Common myeloid progenitor, CD34-positive (primary cell): Measurements from ENCODE around the gene CAPN1.
A peak's percentile ranks its signal among the peaks of the same experiment; 100 is the strongest.

ENCODE experiments used
- CTCF ChIA-PET: fragments of 350-600 bp; sonication (Branson Sonifier 250); formaldehyde crosslinking; loops from one replicate; lab custom pipeline; 2021; ENCODE audit warnings: antibody characterized with exemption; lab: Charles Lee
- POLR2A ChIA-PET: fragments of 350-600 bp; sonication (Branson Sonifier 250); formaldehyde crosslinking; loops from one replicate; lab custom pipeline; 2021; ENCODE audit warnings: antibody characterized with exemption; lab: Charles Lee
- DNase-seq, 3 donors: peaks; one replicate each; pipeline versions ENCODE4 v3.0.0 to v3.0.0-alpha.2; 2013
- H3K27ac ChIP-seq, 2 experiments: 1 replicate in 1 of 2; 2 replicates in 1 of 2; pipeline ENCODE4 v1.7.0; 2013; ENCODE audit warnings: inconsistent platforms in 2 of 2, low read length in 2 of 2, mild to moderate bottlenecking in 2 of 2, low read depth in 1 of 2, moderate library complexity in 1 of 2; ENCODE audit not compliant: severe bottlenecking in 2 of 2, insufficient read depth in 1 of 2, poor library complexity in 1 of 2
- H3K27me3 ChIP-seq, 5 experiments: replicated peaks in 2 of 5; 1 replicate in 3 of 5; 2 replicates in 2 of 5; pipeline versions ENCODE4 v1.6.1 to v1.7.0; 2013; ENCODE audit warnings: low read length in 4 of 5, mild to moderate bottlenecking in 2 of 5, moderate library complexity in 2 of 5, inconsistent platforms in 1 of 5; ENCODE audit not compliant: insufficient read depth in 5 of 5, control insufficient read depth in 4 of 5
- H3K36me3 ChIP-seq, 4 experiments: 1 replicate in 2 of 4; 2 replicates in 2 of 4; pipeline versions ENCODE4 v1.6.1 to v1.7.0; 2013; ENCODE audit warnings: low read length in 3 of 4, control low read depth in 1 of 4, mild to moderate bottlenecking in 1 of 4; ENCODE audit not compliant: control insufficient read depth in 4 of 4, insufficient read depth in 4 of 4
- H3K4me1 ChIP-seq, 4 experiments: 1 replicate in 3 of 4; 2 replicates in 1 of 4; pipeline versions ENCODE4 v1.6.1 to v1.7.1; 2013; ENCODE audit warnings: low read length in 3 of 4, mild to moderate bottlenecking in 3 of 4, control low read depth in 1 of 4, inconsistent platforms in 1 of 4, moderate library complexity in 1 of 4; ENCODE audit not compliant: control insufficient read depth in 4 of 4, insufficient read depth in 4 of 4; ENCODE audit errors: control extremely low read depth in 1 of 4
- H3K4me3 ChIP-seq, 7 experiments: 1 replicate in 4 of 7; 2 replicates in 3 of 7; pipeline versions ENCODE4 v1.5.1 to v1.7.0; 2013; ENCODE audit warnings: mild to moderate bottlenecking in 7 of 7, low read length in 6 of 7, moderate library complexity in 6 of 7, inconsistent platforms in 2 of 7, low read depth in 2 of 7, control low read depth in 1 of 7; ENCODE audit not compliant: insufficient read depth in 4 of 7, control insufficient read depth in 1 of 7; ENCODE audit errors: extremely low read depth in 1 of 7
- H3K9me3 ChIP-seq, 5 experiments: 1 replicate in 4 of 5; 2 replicates in 1 of 5; pipeline versions ENCODE4 v1.6.1 to v1.7.1; 2013; ENCODE audit warnings: low read length in 4 of 5, mild to moderate bottlenecking in 2 of 5, inconsistent platforms in 1 of 5, low read depth in 1 of 5, moderate library complexity in 1 of 5; ENCODE audit not compliant: control insufficient read depth in 4 of 5, insufficient read depth in 2 of 5; ENCODE audit errors: control extremely low read depth in 1 of 5
- WGBS: methylation state at CpG from one replicate; pipeline ENCODE4 v1.1.5; 2013; ENCODE audit not compliant: insufficient coverage; 5-methylcytosine and 5-hydroxymethylcytosine counted together

The CAPN1 gene

DNA sequence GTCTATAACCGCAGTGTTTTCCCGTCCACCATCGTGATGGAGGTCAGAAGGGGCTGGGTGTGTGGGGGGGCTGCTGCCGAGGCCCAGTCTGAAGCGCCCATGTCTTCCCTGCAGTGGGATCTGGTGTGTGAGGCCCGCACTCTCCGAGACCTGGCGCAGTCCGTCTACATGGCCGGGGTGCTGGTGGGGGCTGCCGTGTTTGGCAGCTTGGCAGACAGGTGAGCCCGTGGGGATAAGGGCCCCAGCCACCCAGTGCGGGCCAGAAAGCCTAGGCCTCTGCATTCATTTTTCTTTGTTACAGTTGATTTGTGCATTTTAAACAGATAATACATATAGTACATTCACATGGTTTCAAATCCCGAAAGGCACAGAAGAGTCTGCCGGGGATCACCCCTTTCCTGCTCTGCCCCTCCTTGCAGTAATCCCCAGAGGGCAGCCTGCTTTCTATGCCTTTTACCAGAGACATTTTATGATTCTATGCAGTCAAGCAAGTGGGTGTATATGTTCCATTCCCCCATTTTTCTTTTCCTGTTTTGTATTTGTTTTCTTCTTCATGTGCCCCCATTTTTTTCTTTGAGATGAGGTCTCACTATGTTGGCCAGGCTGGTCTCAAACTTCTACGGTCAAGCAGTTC, 32.6 kb downstream of the CAPN1 start:
- no peak overlapping the region for H3K27ac ChIP-seq
- POLR2A ChIA-PET, result interaction anchor here (1.8 kb wide), 1 partner anchor 8 kb away, joined by 5 read pairs; no protein-coding TSS in a partner anchor

GRCh38 chr11:65215441-65216076, 33.8 kb downstream of the CAPN1 start:
- H3K27me3 ChIP-seq, result no peaks in the 10 kb centered on the region
- H3K36me3 ChIP-seq, result peaks cover 0 to 17% (median 12%) of the 10 kb centered on the region in 4 experiments
- H3K4me3 ChIP-seq, result no peak overlapping the region
- no peak overlapping the region for H3K27ac ChIP-seq
- no peaks in the 10 kb centered on the region for H3K9me3 ChIP-seq
- peaks cover 5 to 68% (median 44%) of the 10 kb centered on the region in 4 experiments for H3K4me1 ChIP-seq
- CTCF ChIA-PET, result interaction anchor here (0.7 to 1.4 kb wide), 3 partner anchors 10 to 116 kb away, joined by 3 to 11 read pairs (median 3); no protein-coding TSS in a partner anchor
- POLR2A ChIA-PET, result no interaction called here
- peak in 2 of 3 donors; percentile 44 to 57 for DNase-seq
- 95% methylated on average over 22 of the region's 24 CpGs for WGBS

More for the DNA sequence above, 32.6 kb downstream of the CAPN1 start:
- H3K36me3 ChIP-seq, result peaks cover 0 to 29% (median 23%) of the 10 kb centered on the region in 4 experiments
- H3K9me3 ChIP-seq, result no peaks in the 10 kb centered on the region
- 40% methylated on average over 15 of the region's 16 CpGs for WGBS
- CTCF ChIA-PET, result interaction anchor here (0.7 to 12.3 kb wide), 7 partner anchors 9 to 118 kb away, joined by 3 to 151 read pairs (median 6); no protein-coding TSS in a partner anchor
- H3K27me3 ChIP-seq, result no peaks in the 10 kb centered on the region
- DNase-seq, result no peak
- H3K4me1 ChIP-seq, result peaks cover 5 to 55% (median 39%) of the 10 kb centered on the region in 4 experiments
- peak overlapping the region in 5 of 7 experiments; percentile 6 to 54 (median 43) for H3K4me3 ChIP-seq

DNA sequence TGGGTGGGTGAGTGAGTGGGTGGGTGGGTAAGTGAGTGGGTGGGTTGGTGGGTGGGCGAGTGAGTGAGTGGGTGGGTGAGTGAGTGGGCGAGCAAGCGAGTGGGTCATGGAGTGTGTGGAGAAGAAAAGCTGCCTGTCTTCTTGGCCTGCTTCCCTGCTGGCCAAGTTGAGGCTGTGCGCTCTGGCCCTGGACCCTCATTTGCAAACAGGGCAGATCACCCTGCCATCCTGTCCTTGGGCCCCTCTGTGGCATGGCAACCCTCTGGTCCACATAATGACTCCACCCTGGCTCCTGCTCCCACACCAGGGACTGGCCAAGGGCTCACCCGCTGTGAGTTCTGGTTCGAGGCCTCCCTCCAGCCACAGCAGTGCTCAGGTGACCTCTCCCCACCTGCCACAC, 35.1 kb downstream of the CAPN1 start:
- Histone ChIP-seq H3K4me1 (peaks cover 5 to 74% (median 44%) of the 10 kb centered on the region in 4 experiments), H3K27me3 (no peaks in the 10 kb centered on the region), H3K27ac (no peak overlapping the region), H3K4me3 (no peak overlapping the region), H3K36me3 (peaks cover 0 to 4% (median 2%) of the 10 kb centered on the region in 4 experiments), H3K9me3 (no peaks in the 10 kb centered on the region)
- WGBS, result 100% methylated on average over 5 of the region's 6 CpGs
- CTCF ChIA-PET, result no interaction called here
- POLR2A ChIA-PET, result no interaction called here
- no peak for DNase-seq

DNA sequence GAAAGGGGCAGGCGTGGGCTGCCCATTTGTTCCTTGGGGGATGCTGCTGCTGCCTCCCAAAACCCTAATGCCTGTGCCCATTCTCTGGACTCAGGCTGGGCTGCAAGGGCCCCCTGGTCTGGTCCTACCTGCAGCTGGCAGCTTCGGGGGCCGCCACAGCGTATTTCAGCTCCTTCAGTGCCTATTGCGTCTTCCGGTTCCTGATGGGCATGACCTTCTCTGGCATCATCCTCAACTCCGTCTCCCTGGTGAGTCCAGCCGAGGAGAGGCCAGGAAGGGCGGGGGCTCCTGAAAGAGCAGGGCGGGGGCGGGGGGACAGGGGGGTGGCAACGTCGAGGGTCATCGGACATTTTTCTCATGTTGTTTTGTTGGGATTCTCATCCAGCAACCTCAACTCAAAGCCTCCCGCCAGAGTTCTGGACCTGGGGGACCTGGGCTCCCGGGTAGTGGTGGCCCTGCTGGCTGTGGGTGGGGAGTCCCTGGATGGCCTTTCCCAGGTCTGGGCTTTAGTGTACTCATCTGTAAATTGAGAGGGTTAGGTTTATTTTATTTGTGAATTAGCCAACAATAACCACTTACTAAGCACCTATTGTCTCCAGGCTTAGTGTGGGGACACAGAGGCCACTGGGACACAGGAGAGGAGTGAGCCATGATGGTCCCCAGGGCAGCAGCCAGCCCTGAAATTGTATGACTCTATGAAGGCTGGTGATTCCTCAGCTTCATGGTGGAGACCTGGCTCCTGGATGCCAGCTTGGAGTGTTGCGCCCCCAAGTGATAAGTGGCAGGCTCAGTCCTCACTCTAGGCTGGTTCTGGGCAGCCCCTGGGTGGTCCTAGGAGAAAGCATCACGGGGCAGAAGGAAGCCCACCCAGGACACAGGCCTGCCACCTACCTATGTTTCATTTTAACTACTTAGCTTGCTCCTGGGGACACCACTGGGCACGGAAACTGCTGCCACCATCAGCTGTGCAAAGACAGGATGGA, 36.0 kb downstream of the CAPN1 start:
- no peak overlapping the region for H3K4me3 ChIP-seq
- CTCF ChIA-PET, result interaction anchor here (1.1 to 14.2 kb wide), 3 partner anchors 13 to 300 kb away, joined by 3 to 166 read pairs (median 3); no protein-coding TSS in a partner anchor
- POLR2A ChIA-PET, result no interaction called here

GRCh38 chr11:65218446-65218845, 36.7 kb downstream of the CAPN1 start:
- Histone ChIP-seq H3K4me1 (peaks cover 5 to 74% (median 44%) of the 10 kb centered on the region in 4 experiments), H3K9me3 (no peaks in the 10 kb centered on the region), H3K4me3 (no peak overlapping the region), H3K27me3 (no peaks in the 10 kb centered on the region), H3K36me3 (no peaks in the 10 kb centered on the region), H3K27ac (no peak overlapping the region)
- WGBS, result 92% methylated on average over 6 of the region's 9 CpGs
- DNase-seq, result no peak
- CTCF ChIA-PET, result interaction anchor here (0.6 to 14.2 kb wide), 4 partner anchors 12 to 301 kb away, joined by 3 to 166 read pairs (median 3); no protein-coding TSS in a partner anchor
- POLR2A ChIA-PET, result no interaction called here

More for the DNA sequence above, 36.0 kb downstream of the CAPN1 start:
- H3K27ac ChIP-seq, result no peak overlapping the region
- peaks cover 5 to 74% (median 43%) of the 10 kb centered on the region in 4 experiments for H3K4me1 ChIP-seq
- no peaks in the 10 kb centered on the region for H3K36me3 ChIP-seq
- WGBS, result 100% methylated on average over 11 of the region's 19 CpGs
- DNase-seq, result no peak
- H3K27me3 ChIP-seq, result no peaks in the 10 kb centered on the region
- no peaks in the 10 kb centered on the region for H3K9me3 ChIP-seq

GRCh38 chr11:65219930-65220213, 38.1 kb downstream of the CAPN1 start:
- Histone ChIP-seq H3K27me3 (no peaks in the 10 kb centered on the region), H3K4me3 (no peak overlapping the region)
- WGBS, result 67% methylated on average over 1 of the region's 3 CpGs

More at GRCh38 chr11:65219930-65220213, 38.1 kb downstream of the CAPN1 start:
- H3K4me1 ChIP-seq, result peaks cover 5 to 66% (median 32%) of the 10 kb centered on the region in 4 experiments
- ChIA-PET CTCF (interaction anchor here (0.9 to 14.2 kb wide), 4 partner anchors 8 to 97 kb away, joined by 3 to 166 read pairs (median 14); no protein-coding TSS in a partner anchor), POLR2A (no interaction called here)
- H3K27ac ChIP-seq, result no peak overlapping the region
- no peak for DNase-seq
- H3K9me3 ChIP-seq, result no peaks in the 10 kb centered on the region
- H3K36me3 ChIP-seq, result no peaks in the 10 kb centered on the region
